Right hindlimb (tissue), 1 donor: ENCODE results near the gene TNFSF9.
"Not testable (repeated sequence)": the region's sequence is repeated elsewhere in the genome, so short reads cannot be mapped to it uniquely, and the experiment has no call there.

Experiments
- DNase-seq: peaks from one replicate; pipeline ENCODE4 v3.0.0-alpha.2; 2018

The TNFSF9 gene

GRCh38 chr19:6573350-6573749 lies 42.5 kb downstream of the TNFSF9 start:
- DNase-seq, result no peak

- DNase-seq, result no peak
Observed at GRCh38 chr19:6576869-6577475, 46.1 kb downstream of the TNFSF9 start.

GRCh38 chr19:6577476-6578125 lies 46.8 kb downstream of the TNFSF9 start:
- DNase-seq, result no peak

GRCh38 chr19:6579450-6580178 lies 48.8 kb downstream of the TNFSF9 start:
- no peak for DNase-seq

- no peak for DNase-seq
Observed at GRCh38 chr19:6580313-6580712, 49.5 kb downstream of the TNFSF9 start.

- DNase-seq, result not testable (repeated sequence)
Observed at GRCh38 chr19:6582515-6583484, 52.0 kb downstream of the TNFSF9 start.
